Glutamatergic neuron (in vitro differentiated cells): ENCODE data around the gene KIFAP3. TPM values are rescaled to one million over a fixed set of nuclear protein-coding genes. Genes with fewer than 3 reads are reported as not detected.
"Not testable (repeated sequence)": the region's sequence is repeated elsewhere in the genome, so short reads cannot be mapped to it uniquely, and the experiment has no call there.

Experiments used
- DNase-seq: peaks from one replicate; pipeline ENCODE4 v3.0.0; 2022
- H3K27ac Mint-ChIP-seq: one replicate; pipeline ENCODE4 v1.8.0; 2020; ENCODE audit warnings: mild to moderate bottlenecking, mixed read lengths, inconsistent platforms; ENCODE audit not compliant: unreplicated experiment
- H3K27me3 Mint-ChIP-seq: one replicate; pipeline ENCODE4 v1.8.0; 2020; ENCODE audit warnings: mild to moderate bottlenecking, moderate library complexity, mixed read lengths, inconsistent platforms; ENCODE audit not compliant: unreplicated experiment
- H3K36me3 Mint-ChIP-seq: one replicate; pipeline ENCODE4 v1.8.0; 2020; ENCODE audit warnings: mild to moderate bottlenecking, mixed read lengths, inconsistent platforms; ENCODE audit not compliant: unreplicated experiment
- H3K4me1 Mint-ChIP-seq: one replicate; pipeline ENCODE4 v1.8.0; 2020; ENCODE audit warnings: mild to moderate bottlenecking, low read depth, mixed read lengths, inconsistent platforms; ENCODE audit not compliant: unreplicated experiment
- H3K4me3 Mint-ChIP-seq: one replicate; pipeline ENCODE4 v1.8.0; 2020; ENCODE audit warnings: mild to moderate bottlenecking, mixed read lengths, inconsistent platforms; ENCODE audit not compliant: unreplicated experiment
- H3K9me3 Mint-ChIP-seq: one replicate; pipeline ENCODE4 v1.8.0; 2020; ENCODE audit warnings: mild to moderate bottlenecking, moderate library complexity, mixed read lengths, inconsistent platforms; ENCODE audit not compliant: unreplicated experiment
- total RNA-seq: library from RNA; stranded (reverse); fragmentation: NEBNext Ultra II Directional; extraction: Animal tissue kit (Norgen Biotek cat#: 25700); gene quantifications from one replicate; pipeline ENCODE4 v1.2.1, GENCODE V29; 2021; ENCODE audit not compliant: unreplicated experiment
- TF ChIP-seq, protein P1 (sequence below): fragments of 200-600 bp; sonication (generic); IDR thresholded peaks from one replicate; pipeline ENCODE4 v1.5.0; 2021; ENCODE audit not compliant: partially characterized antibody, unreplicated experiment

KIFAP3 gene
- total RNA-seq, 1 donor from 2014 or later: 61.6 TPM

DNA sequence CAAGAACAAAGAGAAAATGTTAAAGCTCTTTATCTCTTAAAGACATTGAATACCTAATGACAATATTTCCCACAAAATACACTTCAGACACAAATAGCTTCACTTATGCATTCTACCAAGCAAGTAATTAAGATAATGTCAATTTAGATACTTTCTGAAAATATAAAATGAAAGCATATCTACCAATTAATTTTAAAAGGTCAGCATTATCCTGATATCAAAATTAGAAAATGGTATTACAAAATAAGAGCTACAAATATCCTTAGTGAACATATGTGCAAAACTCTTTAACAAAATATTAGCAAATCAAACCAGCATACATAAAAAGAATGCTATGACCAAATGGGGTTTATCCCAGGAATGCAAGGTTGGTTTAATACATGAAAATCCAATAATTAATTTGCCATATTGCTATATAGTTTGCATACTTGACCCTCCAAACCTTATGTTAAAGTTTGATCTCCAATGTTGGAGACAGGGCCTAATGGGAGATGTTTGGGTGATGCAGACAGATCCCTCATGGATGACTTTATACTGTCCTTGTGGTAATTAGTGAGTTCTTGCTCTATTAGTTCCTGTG, 4.2 kb upstream of the KIFAP3 start:
- Mint-ChIP-seq H3K4me3 (no peak overlapping the region), H3K36me3 (no peaks in the 10 kb centered on the region), H3K27ac (no peak overlapping the region), H3K27me3 (no peaks in the 10 kb centered on the region), H3K4me1 (peaks cover 6% of the 10 kb centered on the region), H3K9me3 (peaks cover 8% of the 10 kb centered on the region)
- TF ChIP-seq, protein P1, sequence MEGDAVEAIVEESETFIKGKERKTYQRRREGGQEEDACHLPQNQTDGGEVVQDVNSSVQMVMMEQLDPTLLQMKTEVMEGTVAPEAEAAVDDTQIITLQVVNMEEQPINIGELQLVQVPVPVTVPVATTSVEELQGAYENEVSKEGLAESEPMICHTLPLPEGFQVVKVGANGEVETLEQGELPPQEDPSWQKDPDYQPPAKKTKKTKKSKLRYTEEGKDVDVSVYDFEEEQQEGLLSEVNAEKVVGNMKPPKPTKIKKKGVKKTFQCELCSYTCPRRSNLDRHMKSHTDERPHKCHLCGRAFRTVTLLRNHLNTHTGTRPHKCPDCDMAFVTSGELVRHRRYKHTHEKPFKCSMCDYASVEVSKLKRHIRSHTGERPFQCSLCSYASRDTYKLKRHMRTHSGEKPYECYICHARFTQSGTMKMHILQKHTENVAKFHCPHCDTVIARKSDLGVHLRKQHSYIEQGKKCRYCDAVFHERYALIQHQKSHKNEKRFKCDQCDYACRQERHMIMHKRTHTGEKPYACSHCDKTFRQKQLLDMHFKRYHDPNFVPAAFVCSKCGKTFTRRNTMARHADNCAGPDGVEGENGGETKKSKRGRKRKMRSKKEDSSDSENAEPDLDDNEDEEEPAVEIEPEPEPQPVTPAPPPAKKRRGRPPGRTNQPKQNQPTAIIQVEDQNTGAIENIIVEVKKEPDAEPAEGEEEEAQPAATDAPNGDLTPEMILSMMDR: no peak
- no peak for DNase-seq

DNA sequence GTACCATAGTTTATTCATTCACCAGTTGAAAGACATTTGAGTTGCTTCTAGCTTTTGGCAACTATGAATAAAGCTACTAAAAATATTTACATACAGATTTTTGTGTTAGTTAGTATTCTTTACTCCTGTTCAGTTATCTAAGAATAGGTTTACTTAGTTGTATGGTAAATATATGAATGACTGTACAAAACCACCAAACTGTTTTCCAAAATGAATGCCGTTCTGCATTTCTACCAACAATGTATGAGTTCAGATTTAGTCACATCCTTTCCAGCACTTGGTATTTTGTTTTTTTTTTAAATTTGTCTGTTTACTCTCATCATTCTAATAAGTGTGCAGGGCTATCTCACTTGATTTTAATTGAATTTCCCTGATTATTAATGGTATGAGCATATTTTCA, 3.4 kb upstream of the KIFAP3 start:
- H3K4me1 Mint-ChIP-seq: peaks cover 10% of the 10 kb centered on the region
- H3K27ac Mint-ChIP-seq: no peak overlapping the region
- H3K36me3 Mint-ChIP-seq: no peaks in the 10 kb centered on the region
- H3K4me3 Mint-ChIP-seq: no peak overlapping the region
- H3K27me3 Mint-ChIP-seq: no peaks in the 10 kb centered on the region
- no peak for DNase-seq
- TF ChIP-seq, protein P1: no peak
- H3K9me3 Mint-ChIP-seq: peaks cover 8% of the 10 kb centered on the region

GRCh38 chr1:170076952-170077351, 2.5 kb upstream of the KIFAP3 start:
- H3K27ac Mint-ChIP-seq, H3K36me3 Mint-ChIP-seq, H3K9me3 Mint-ChIP-seq, H3K4me3 Mint-ChIP-seq, DNase-seq, H3K27me3 Mint-ChIP-seq: not testable (repeated sequence)
- peaks cover 12% of the 10 kb centered on the region for H3K4me1 Mint-ChIP-seq

DNA sequence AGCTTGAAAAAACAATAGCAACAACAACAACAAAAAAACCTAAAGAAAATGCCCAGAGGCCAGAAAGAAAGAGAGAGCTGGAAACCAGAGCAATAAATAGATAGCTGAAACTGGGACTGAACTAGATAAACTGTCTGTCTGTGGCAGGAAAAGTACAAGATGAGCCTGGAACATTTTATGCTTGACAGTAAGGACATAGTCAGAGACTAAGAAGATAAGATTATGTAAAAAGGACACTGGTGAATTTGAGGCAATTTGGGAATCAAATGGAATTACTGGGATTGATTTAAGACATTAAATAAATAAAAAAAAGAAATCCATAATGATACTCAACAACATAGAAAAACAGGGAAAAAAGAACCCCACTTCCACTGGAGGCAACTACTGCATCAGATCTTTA, 1.7 kb upstream of the KIFAP3 start:
- TF ChIP-seq, protein P1: no peak
- Mint-ChIP-seq H3K4me3 (no peak overlapping the region), H3K9me3 (peaks cover 7% of the 10 kb centered on the region), H3K27ac (no peak overlapping the region), H3K36me3 (no peaks in the 10 kb centered on the region), H3K27me3 (no peaks in the 10 kb centered on the region), H3K4me1 (peaks cover 12% of the 10 kb centered on the region)
- DNase-seq: no peak

- H3K27me3 Mint-ChIP-seq: no peaks in the 10 kb centered on the region
- H3K4me3 Mint-ChIP-seq: peak overlapping the region; percentile 99
- H3K9me3 Mint-ChIP-seq: peaks cover 7% of the 10 kb centered on the region
- no peak for DNase-seq
- peak overlapping the region; percentile 91 for H3K27ac Mint-ChIP-seq
- TF ChIP-seq, protein P1: no peak
- peaks cover 12% of the 10 kb centered on the region for H3K4me1 Mint-ChIP-seq
- H3K36me3 Mint-ChIP-seq: no peaks in the 10 kb centered on the region
Observed at GRCh38 chr1:170075186-170075585, 691 bp upstream of the KIFAP3 start.
